ENCODE data around the gene COL9A3.

The COL9A3 gene

GRCh38 chr20:62859721-62860120 lies 42.9 kb downstream of the COL9A3 start:
- no peak overlapping the region for H3K4me3 ChIP-seq

GRCh38 chr20:62860391-62860923 lies 43.6 kb downstream of the COL9A3 start:
- Histone ChIP-seq H3K9me3 (no peaks in the 10 kb centered on the region), H3K4me1 (peaks cover 0 to 16% (median 12%) of the 10 kb centered on the region in 4 donors), H3K36me3 (peaks cover 0 to 12% (median under 1%) of the 10 kb centered on the region in 3 donors), H3K27ac (no peak overlapping the region), H3K4me3 (peak overlapping the region; percentile 54 to 55), H3K27me3 (no peaks in the 10 kb centered on the region)
- DNase-seq, result no peak
- intact Hi-C loops (cut with DNase I; ENCODE audit: low total_unique reads), result loop anchor here (10.0 kb wide), 1 partner anchor 56 kb away; the partner anchor contains the start of gene OGFR
- TF ChIP-seq CTCF (IDR thresholded peaks at IDR 0.05), result no peak

More at GRCh38 chr20:62859721-62860120, 42.9 kb downstream of the COL9A3 start:
- no peaks in the 10 kb centered on the region for H3K9me3 ChIP-seq
- H3K36me3 ChIP-seq, result peaks cover 0 to 12% (median 5%) of the 10 kb centered on the region in 3 donors
- H3K27ac ChIP-seq, result no peak overlapping the region
- peaks cover 0 to 16% (median 12%) of the 10 kb centered on the region in 4 donors for H3K4me1 ChIP-seq
- no peak for DNase-seq
- intact Hi-C loops (cut with DNase I; ENCODE audit: low total_unique reads), result loop anchor here (10.0 kb wide), 1 partner anchor 55 kb away; the partner anchor contains the start of gene OGFR
- H3K27me3 ChIP-seq, result no peaks in the 10 kb centered on the region
- no peak for TF ChIP-seq CTCF (IDR thresholded peaks at IDR 0.05)

GRCh38 chr20:62860924-62861691 lies 44.3 kb downstream of the COL9A3 start:
- Histone ChIP-seq H3K9me3 (no peaks in the 10 kb centered on the region), H3K27ac (no peak overlapping the region), H3K36me3 (peaks cover 0 to 12% (median 0%) of the 10 kb centered on the region in 3 donors), H3K4me1 (peaks cover 0 to 16% (median 12%) of the 10 kb centered on the region in 4 donors), H3K27me3 (no peaks in the 10 kb centered on the region), H3K4me3 (peak overlapping the region; percentile 54 to 55)
- no peak for DNase-seq
- intact Hi-C loops (cut with DNase I; ENCODE audit: low total_unique reads), result loop anchor here (10.0 kb wide), 1 partner anchor 56 kb away; the partner anchor contains the start of gene OGFR
- no peak for TF ChIP-seq CTCF (IDR thresholded peaks at IDR 0.05)

GRCh38 chr20:62861726-62862336 lies 45.0 kb downstream of the COL9A3 start, which contains the start of gene TCFL5:
TCFL5 (minus strand) TSS chr20:62861822; CDS start chr20:62861670, 152 bp downstream.
- peaks cover 0 to 16% (median 12%) of the 10 kb centered on the region in 4 donors for H3K4me1 ChIP-seq
- H3K27me3 ChIP-seq, result no peaks in the 10 kb centered on the region
- H3K36me3 ChIP-seq, result peaks cover 0 to 6% (median 0%) of the 10 kb centered on the region in 3 donors
- intact Hi-C loops (cut with DNase I; ENCODE audit: low total_unique reads), result loop anchor here (10.0 kb wide), 1 partner anchor 57 kb away; the partner anchor contains the start of gene OGFR
- peak; percentile 75 to 93 for DNase-seq
- H3K27ac ChIP-seq, result peak within 1 kb of the TSS; percentile 54 to 65
- H3K9me3 ChIP-seq, result no peaks in the 10 kb centered on the region
- no peak for TF ChIP-seq CTCF (IDR thresholded peaks at IDR 0.05)
- peak within 1 kb of the TSS; percentile 54 to 55 for H3K4me3 ChIP-seq

- Histone ChIP-seq H3K4me1 (peaks cover 0 to 16% (median 12%) of the 10 kb centered on the region in 4 donors), H3K4me3 (no peak overlapping the region)
Observed at GRCh38 chr20:62864207-62864606, 47.4 kb downstream of the COL9A3 start.

More at GRCh38 chr20:62864207-62864606, 47.4 kb downstream of the COL9A3 start:
- H3K27me3 ChIP-seq, result no peaks in the 10 kb centered on the region
- intact Hi-C loops (cut with DNase I; ENCODE audit: low total_unique reads), result loop anchor here (10.0 kb wide), 1 partner anchor 59 kb away; the partner anchor contains the start of gene OGFR
- H3K9me3 ChIP-seq, result no peaks in the 10 kb centered on the region
- no peaks in the 10 kb centered on the region for H3K36me3 ChIP-seq
- no peak overlapping the region for H3K27ac ChIP-seq
- no peak for DNase-seq
- TF ChIP-seq CTCF (IDR thresholded peaks at IDR 0.05), result no peak
